GM18520 (cell line): Measurements from ENCODE around the gene TPCN2.
"Not testable (repeated sequence)": the region's sequence is repeated elsewhere in the genome, so short reads cannot be mapped to it uniquely, and the experiment has no call there.

ENCODE experiments used
- ATAC-seq: cut with Tn5 transposase; IDR thresholded peaks from one replicate; pipeline ENCODE4 v1.9.1; 2021; ENCODE audit not compliant: unreplicated experiment

TPCN2 gene

GRCh38 chr11:69073469-69073868, 24.7 kb downstream of the TPCN2 start:
- no peak for ATAC-seq

- ATAC-seq = no peak
Observed at GRCh38 chr11:69074375-69075140, 25.8 kb downstream of the TPCN2 start.

- no peak for ATAC-seq
Observed at GRCh38 chr11:69075421-69076128, 26.8 kb downstream of the TPCN2 start.

GRCh38 chr11:69076129-69076791, 27.5 kb downstream of the TPCN2 start:
- no peak for ATAC-seq

GRCh38 chr11:69076977-69077376, 28.2 kb downstream of the TPCN2 start:
- not testable (repeated sequence) for ATAC-seq

- no peak for ATAC-seq
Observed at GRCh38 chr11:69078508-69078907, 29.8 kb downstream of the TPCN2 start.

GRCh38 chr11:69078930-69079605, 30.3 kb downstream of the TPCN2 start:
- ATAC-seq = no peak

- no peak for ATAC-seq
Observed at GRCh38 chr11:69079661-69080256, 31.0 kb downstream of the TPCN2 start.

GRCh38 chr11:69080257-69080995, 31.7 kb downstream of the TPCN2 start:
- ATAC-seq = no peak

- ATAC-seq = no peak
Observed at GRCh38 chr11:69081180-69081579, 32.4 kb downstream of the TPCN2 start.

- ATAC-seq = no peak
Observed at GRCh38 chr11:69083531-69084247, 35.0 kb downstream of the TPCN2 start.

GRCh38 chr11:69084371-69084770, 35.6 kb downstream of the TPCN2 start:
- ATAC-seq = no peak

GRCh38 chr11:69085490-69086095, 36.9 kb downstream of the TPCN2 start:
- ATAC-seq = no peak

GRCh38 chr11:69086152-69087132, 37.7 kb downstream of the TPCN2 start:
- no peak for ATAC-seq

- no peak for ATAC-seq
Observed at GRCh38 chr11:69087133-69087524, 38.4 kb downstream of the TPCN2 start.

- ATAC-seq = no peak
Observed at GRCh38 chr11:69087811-69088210, 39.1 kb downstream of the TPCN2 start.

- ATAC-seq = no peak
Observed at GRCh38 chr11:69088676-69089146, 40.0 kb downstream of the TPCN2 start.

- no peak for ATAC-seq
Observed at GRCh38 chr11:69089258-69089657, 40.5 kb downstream of the TPCN2 start.
